GM18870 (cell line): ENCODE data around the gene ZNF296.
A peak's percentile ranks its signal among the peaks of the same experiment; 100 is the strongest.
"Not testable (repeated sequence)": the region's sequence is repeated elsewhere in the genome, so short reads cannot be mapped to it uniquely, and the experiment has no call there.

Experiments
- ATAC-seq: cut with Tn5 transposase; IDR thresholded peaks from one replicate; pipeline ENCODE4 v1.9.1; 2021; ENCODE audit warnings: moderate library complexity; ENCODE audit not compliant: unreplicated experiment

ZNF296 gene

GRCh38 chr19:45076029-45076850 is at the start of gene ZNF296:
ZNF296 (minus strand) TSS chr19:45076478; CDS start chr19:45076373, 105 bp downstream.
- ATAC-seq: no peak

- no peak for ATAC-seq
Observed at GRCh38 chr19:45125360-45125759, 49.1 kb upstream of the ZNF296 start.

- no peak for ATAC-seq
Observed at GRCh38 chr19:45124021-45124420, 47.7 kb upstream of the ZNF296 start.

GRCh38 chr19:45123440-45123850 is 47.2 kb upstream of the ZNF296 start:
- ATAC-seq: no peak

GRCh38 chr19:45122832-45123231 is 46.6 kb upstream of the ZNF296 start:
- no peak for ATAC-seq

GRCh38 chr19:45121827-45122345 is 45.6 kb upstream of the ZNF296 start:
- no peak for ATAC-seq

GRCh38 chr19:45119582-45119981 is 43.3 kb upstream of the ZNF296 start:
- ATAC-seq: no peak

GRCh38 chr19:45118591-45119355 is 42.5 kb upstream of the ZNF296 start:
- ATAC-seq: peak; percentile 36

GRCh38 chr19:45118106-45118505 is 41.8 kb upstream of the ZNF296 start:
- ATAC-seq: no peak

- no peak for ATAC-seq
Observed at GRCh38 chr19:45117671-45118070, 41.4 kb upstream of the ZNF296 start.

- ATAC-seq: no peak
Observed at GRCh38 chr19:45117167-45117594, 40.9 kb upstream of the ZNF296 start.

GRCh38 chr19:45115809-45116615 is 39.7 kb upstream of the ZNF296 start:
- ATAC-seq: no peak

GRCh38 chr19:45114116-45114515 is 37.8 kb upstream of the ZNF296 start:
- no peak for ATAC-seq

- no peak for ATAC-seq
Observed at GRCh38 chr19:45113628-45114027, 37.4 kb upstream of the ZNF296 start.

GRCh38 chr19:45112111-45112827 is 36.0 kb upstream of the ZNF296 start:
- no peak for ATAC-seq

- no peak for ATAC-seq
Observed at GRCh38 chr19:45110851-45111266, 34.6 kb upstream of the ZNF296 start.

- ATAC-seq: no peak
Observed at GRCh38 chr19:45107621-45108150, 31.4 kb upstream of the ZNF296 start.

GRCh38 chr19:45106363-45106762 is 30.1 kb upstream of the ZNF296 start:
- not testable (repeated sequence) for ATAC-seq

- ATAC-seq: no peak
Observed at GRCh38 chr19:45104658-45105349, 28.5 kb upstream of the ZNF296 start.
